ENCODE results near the gene KCNK15.

KCNK15 gene

GRCh38 chr20:44788706-44789456, 43.2 kb downstream of the KCNK15 start:
- no peak for DNase-seq

GRCh38 chr20:44790638-44791393, 45.2 kb downstream of the KCNK15 start:
- no peak for DNase-seq

GRCh38 chr20:44792796-44793195, 47.1 kb downstream of the KCNK15 start:
- DNase-seq = no peak

- DNase-seq = no peak
These were observed 50.2 kb downstream of the KCNK15 start for GRCh38 chr20:44795836-44796235.

GRCh38 chr20:44796311-44796710, 50.6 kb downstream of the KCNK15 start:
- DNase-seq = no peak

GRCh38 chr20:44796758-44797457, 51.2 kb downstream of the KCNK15 start:
- DNase-seq = no peak

GRCh38 chr20:44799691-44800090, 54.0 kb downstream of the KCNK15 start:
- no peak for DNase-seq

GRCh38 chr20:44800391-44801046, 54.9 kb downstream of the KCNK15 start:
- no peak for DNase-seq

Data from hypothalamus (tissue), 51 donors.